Testis (tissue), 2 donors: ENCODE measurements around the gene COG8.

ENCODE experiments used
- CTCF ChIP-seq, 3 experiments: fragments of 450-650 bp in 2 of 3; fragments of 200-600 bp in 1 of 3; sonication (generic) in 1 of 3; IDR thresholded peaks; one replicate each; pipeline ENCODE4 v1.5.1; 2016 to 2019; ENCODE audit warnings: antibody characterized with exemption in 3 of 3, mild to moderate bottlenecking in 2 of 3, moderate library complexity in 1 of 3
- POLR2A ChIP-seq: fragments of 450-650 bp; IDR thresholded peaks from one replicate; pipeline ENCODE4 v1.6.1; 2017; ENCODE audit warnings: antibody characterized with exemption, mild to moderate bottlenecking, moderate library complexity

DNA sequence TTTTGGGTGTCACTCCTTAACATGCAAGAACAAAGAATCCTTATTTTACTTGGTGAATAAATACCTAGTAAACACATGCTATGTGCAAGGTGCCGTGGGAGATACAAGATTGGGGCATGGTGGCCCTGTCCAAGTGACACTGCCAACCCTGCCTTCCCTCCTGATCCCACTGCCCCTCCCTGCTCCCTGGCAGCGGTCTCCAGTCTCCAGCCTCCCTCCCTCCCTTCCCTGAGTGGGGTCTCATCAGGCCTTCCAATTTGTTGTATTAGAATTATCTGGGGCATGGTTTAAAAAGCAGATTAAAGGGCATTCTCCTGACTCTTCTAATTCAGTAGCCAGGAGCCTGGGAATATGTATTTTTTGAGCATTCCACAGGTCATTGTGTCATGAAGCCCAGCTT, 24.7 kb upstream of the COG8 start:
- TF ChIP-seq CTCF (IDR thresholded peaks at IDR 0.05), result no peak
- TF ChIP-seq POLR2A, result no peak
